Ovary (tissue), 9 donors: Measurements from ENCODE around the gene PEX11A. TPM values are rescaled to one million over a fixed set of nuclear protein-coding genes. Genes with fewer than 3 reads are reported as not detected.
A peak's percentile ranks its signal among the peaks of the same experiment; 100 is the strongest.

Experiments
- DNase-seq, 5 donors: peaks; one replicate each; pipeline ENCODE4 v3.0.0-alpha.2; 2019 to 2020
- H3K27ac ChIP-seq, 2 donors: fragments of 200-600 bp; one replicate each; pipeline versions ENCODE4 v1.5.1 to v1.8.0; 2019 to 2022
- H3K27me3 ChIP-seq: fragments of 200-600 bp; one replicate; pipeline ENCODE4 v1.8.0; 2022
- H3K36me3 ChIP-seq: fragments of 200-600 bp; sonication (generic); one replicate; pipeline ENCODE4 v1.5.1; 2019
- H3K4me1 ChIP-seq: one replicate; pipeline ENCODE4 v1.8.1; 2013; ENCODE audit warnings: mild to moderate bottlenecking, moderate library complexity; ENCODE audit not compliant: insufficient read depth
- H3K4me3 ChIP-seq: fragments of 200-600 bp; sonication (generic); one replicate; pipeline ENCODE4 v1.5.1; 2017
- H3K9me3 ChIP-seq, 2 donors: fragments of 200-600 bp in 1 of 2; sonication (generic) in 1 of 2; one replicate each; pipeline versions ENCODE4 v1.5.1 to v1.8.1; 2013 to 2019; ENCODE audit warnings: mild to moderate bottlenecking in 1 of 2, moderate library complexity in 1 of 2
- CTCF ChIP-seq, 3 donors: fragments of 450-650 bp in 2 of 3; fragments of 200-600 bp in 1 of 3; IDR thresholded peaks; one replicate each; pipeline versions ENCODE4 v1.5.1 to v1.8.0; 2016 to 2022; ENCODE audit warnings: antibody characterized with exemption in 3 of 3, mild to moderate bottlenecking in 1 of 3
- EP300 ChIP-seq: sonication (generic); formaldehyde crosslinking; IDR thresholded peaks from one replicate; pipeline ENCODE4 v1.6.1; 2017; ENCODE audit warnings: antibody characterized with exemption
- POLR2A ChIP-seq: fragments of 450-650 bp; IDR thresholded peaks from one replicate; pipeline ENCODE4 v1.6.1; 2017; ENCODE audit warnings: antibody characterized with exemption, mild to moderate bottlenecking, moderate library complexity
- whole genome bisulfite sequencing, 3 donors: extraction: QIAGEN DNeasy Blood & Tissue Kit in 1 of 3; methylation state at CpG; one replicate each; pipeline versions ENCODE4 v1.1.5 to v1.1.7; 2013 to 2017; 5-methylcytosine and 5-hydroxymethylcytosine counted together
- intact Hi-C, 4 donors: fragments of 100-400 bp; cut with DNase I; formaldehyde crosslinking; loops; one replicate each; pipeline versions ENCODE4 v1.11.0 to v1.15.1; 2022 to 2023
- polyA plus RNA-seq, 2 donors: library from polyadenylated mRNA; stranded (reverse); fragments of 200-250 nt in 1 of 2; fragments of 350-450 nt in 1 of 2; fragmentation: Illumina TruSeq in 1 of 2; extraction: RNeasy Lipid Tissue Mini Kit (QIAGEN cat#74804) in 1 of 2; gene quantifications; one replicate each; pipeline ENCODE4 v1.2.3, GENCODE V29; 2013 to 2014
- total RNA-seq, 7 donors: library from RNA; depleted of rRNA in 2 of 7; stranded (reverse); fragments of >200 nt in 2 of 7; fragmentation: NEBNext Ultra II Directional in 3 of 7; extraction: Animal tissue kit (Norgen Biotek cat#: 25700) in 3 of 7; gene quantifications; one replicate each; pipeline versions ENCODE4 v1.1.0 to v1.2.4, GENCODE V29; 2016 to 2023
- donor health status: DM: no; HTN: no; CAD: no; lungs with moderate emphysema.
- donor health status: DM: no; HTN: no; CAD: no.
- donor health status: Bipolar disorder and iron deficiency.
- donor health status: DM: yes; HTN: yes; CAD: no.
- donor health status: DM: no; HTN: no; CAD: no.
- donor health status: DM: yes; HTN: yes; CAD: no.

PEX11A gene
- total and polyA plus RNA-seq, 9 donors = 10.9 to 17.6 (median 12.6) TPM

GRCh38 chr15:89657686-89658200 lies 32.8 kb downstream of the PEX11A start:
- 83 to 88% (median 83%) methylated on average over 5 of the region's 5 CpGs for WGBS, 3 donors
- intact Hi-C loops = no loop called here
- no peak for TF ChIP-seq CTCF (IDR thresholded peaks at IDR 0.05)
- no peak for TF ChIP-seq POLR2A
- no peak for TF ChIP-seq EP300
- Histone ChIP-seq H3K9me3 (no peaks in the 10 kb centered on the region), H3K36me3 (no peaks in the 10 kb centered on the region), H3K4me3 (no peak overlapping the region), H3K27ac (no peak overlapping the region), H3K4me1 (peaks cover 4% of the 10 kb centered on the region), H3K27me3 (no peaks in the 10 kb centered on the region)
- no peak for DNase-seq

GRCh38 chr15:89656116-89656815 lies 34.3 kb downstream of the PEX11A start:
- 79 to 80% (median 80%) methylated on average over 7 of the region's 7 CpGs for WGBS, 3 donors
- Histone ChIP-seq H3K9me3 (no peaks in the 10 kb centered on the region), H3K27me3 (no peaks in the 10 kb centered on the region), H3K27ac (no peak overlapping the region), H3K4me1 (peaks cover 4% of the 10 kb centered on the region), H3K4me3 (no peak overlapping the region), H3K36me3 (no peaks in the 10 kb centered on the region)
- TF ChIP-seq CTCF (IDR thresholded peaks at IDR 0.05) = no peak
- TF ChIP-seq POLR2A = no peak
- no peak for TF ChIP-seq EP300
- intact Hi-C loops = no loop called here
- DNase-seq = no peak

- peak; percentile 48 to 74 (median 61) for DNase-seq
Observed at GRCh38 chr15:89654847-89655805, 35.4 kb downstream of the PEX11A start, which contains the start of gene KIF7. KIF7 (minus strand) TSS chr15:89655467; CDS start chr15:89652930, 2,537 bp downstream.

More at GRCh38 chr15:89654847-89655805, 35.4 kb downstream of the PEX11A start, which contains the start of gene KIF7:
- Histone ChIP-seq H3K4me3 (peak within 1 kb of the TSS; percentile 51), H3K27me3 (no peaks in the 10 kb centered on the region), H3K9me3 (no peaks in the 10 kb centered on the region), H3K27ac (peak within 1 kb of the TSS in 1 of 2 donors; percentile 55), H3K36me3 (no peaks in the 10 kb centered on the region), H3K4me1 (peaks cover 4% of the 10 kb centered on the region)
- 1% methylated on average over 70 to 87 of the region's 87 CpGs for WGBS, 3 donors
- intact Hi-C loops = no loop called here
- no peak for TF ChIP-seq POLR2A
- TF ChIP-seq EP300 = no peak
- no peak for TF ChIP-seq CTCF (IDR thresholded peaks at IDR 0.05)
